HG02798 (cell line): ENCODE results near the gene ZFPM1.
"Not testable (repeated sequence)": the region's sequence is repeated elsewhere in the genome, so short reads cannot be mapped to it uniquely, and the experiment has no call there.

Experiments used
- ATAC-seq: cut with Tn5 transposase; IDR thresholded peaks from one replicate; pipeline ENCODE4 v1.9.1; 2021; ENCODE audit warnings: mild to moderate bottlenecking; ENCODE audit not compliant: unreplicated experiment, poor library complexity

Gene ZFPM1

GRCh38 chr16:88508868-88509748 is 56.0 kb downstream of the ZFPM1 start:
- no peak for ATAC-seq

- no peak for ATAC-seq
Measured at GRCh38 chr16:88509749-88510069, 56.6 kb downstream of the ZFPM1 start.

- no peak for ATAC-seq
Measured at GRCh38 chr16:88510091-88510994, 57.3 kb downstream of the ZFPM1 start.

- no peak for ATAC-seq
Measured at GRCh38 chr16:88511060-88511459, 58.0 kb downstream of the ZFPM1 start.

- ATAC-seq: no peak
Measured at GRCh38 chr16:88511906-88512305, 58.8 kb downstream of the ZFPM1 start.

GRCh38 chr16:88512728-88513696 is 59.9 kb downstream of the ZFPM1 start:
- ATAC-seq: no peak

GRCh38 chr16:88514070-88514469 is 61.0 kb downstream of the ZFPM1 start:
- no peak for ATAC-seq

GRCh38 chr16:88514526-88515232 is 61.6 kb downstream of the ZFPM1 start:
- ATAC-seq: no peak

- no peak for ATAC-seq
Measured at GRCh38 chr16:88515371-88515770, 62.3 kb downstream of the ZFPM1 start.

GRCh38 chr16:88515925-88516594 is 63.0 kb downstream of the ZFPM1 start:
- ATAC-seq: no peak

- ATAC-seq: no peak
Measured at GRCh38 chr16:88516601-88517061, 63.6 kb downstream of the ZFPM1 start.

GRCh38 chr16:88517208-88517774 is 64.2 kb downstream of the ZFPM1 start:
- not testable (repeated sequence) for ATAC-seq

GRCh38 chr16:88518411-88519111 is 65.5 kb downstream of the ZFPM1 start:
- not testable (repeated sequence) for ATAC-seq

- no peak for ATAC-seq
Measured at GRCh38 chr16:88519240-88519639, 66.2 kb downstream of the ZFPM1 start.

- no peak for ATAC-seq
Measured at GRCh38 chr16:88519938-88520653, 67.0 kb downstream of the ZFPM1 start.

GRCh38 chr16:88521674-88522073 is 68.6 kb downstream of the ZFPM1 start:
- no peak for ATAC-seq

GRCh38 chr16:88522276-88522949 is 69.3 kb downstream of the ZFPM1 start:
- no peak for ATAC-seq
